OCI-LY3 (cell line): ENCODE data around the gene LTBP1.

Experiments
- CTCF ChIP-seq: fragments of 200-600, 300-600 bp; sonication (generic); IDR thresholded peaks from 2 replicates; pipeline ENCODE4 v1.5.1; 2014; ENCODE audit warnings: antibody characterized with exemption, low read length, low read depth
- EZH2phosphoT487 ChIP-seq: fragments of 200-600 bp; shearing (Covaris generic); IDR thresholded peaks from 2 replicates; pipeline ENCODE4 v1.6.1; 2018; ENCODE audit warnings: antibody characterized with exemption, mixed run types, low read depth

DNA sequence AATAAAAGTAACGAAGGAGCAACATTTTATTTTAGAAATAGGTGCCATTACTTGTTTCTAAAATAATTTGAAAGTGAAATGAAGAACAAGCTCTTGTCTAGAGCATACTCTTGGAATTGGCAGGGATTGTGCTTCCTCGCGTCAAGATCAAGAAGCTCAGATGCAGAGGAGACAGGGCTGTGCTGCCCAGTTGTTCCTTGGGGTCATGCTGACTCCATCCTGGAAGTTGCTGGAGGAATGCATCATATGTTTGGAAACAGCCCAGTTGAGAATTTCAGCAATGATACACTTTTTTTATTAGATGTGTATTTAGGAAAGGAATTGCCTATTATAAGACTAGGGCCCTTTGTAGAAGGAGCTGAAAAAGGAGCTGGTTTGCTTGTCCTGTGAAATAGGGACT, 17.2 kb downstream of the LTBP1 start:
- TF ChIP-seq CTCF (no peak), EZH2phosphoT487 (no peak)
